Activated CD4-positive, alpha-beta T cell treated with anti-CD3 and anti-CD28 coated beads for 4 hours (primary cell): ENCODE measurements around the gene ITGAE.

Experiments used
- DNase-seq, 2 donors: peaks; one replicate each; pipeline ENCODE4 v3.0.0-alpha.2; 2020

ITGAE gene

DNA sequence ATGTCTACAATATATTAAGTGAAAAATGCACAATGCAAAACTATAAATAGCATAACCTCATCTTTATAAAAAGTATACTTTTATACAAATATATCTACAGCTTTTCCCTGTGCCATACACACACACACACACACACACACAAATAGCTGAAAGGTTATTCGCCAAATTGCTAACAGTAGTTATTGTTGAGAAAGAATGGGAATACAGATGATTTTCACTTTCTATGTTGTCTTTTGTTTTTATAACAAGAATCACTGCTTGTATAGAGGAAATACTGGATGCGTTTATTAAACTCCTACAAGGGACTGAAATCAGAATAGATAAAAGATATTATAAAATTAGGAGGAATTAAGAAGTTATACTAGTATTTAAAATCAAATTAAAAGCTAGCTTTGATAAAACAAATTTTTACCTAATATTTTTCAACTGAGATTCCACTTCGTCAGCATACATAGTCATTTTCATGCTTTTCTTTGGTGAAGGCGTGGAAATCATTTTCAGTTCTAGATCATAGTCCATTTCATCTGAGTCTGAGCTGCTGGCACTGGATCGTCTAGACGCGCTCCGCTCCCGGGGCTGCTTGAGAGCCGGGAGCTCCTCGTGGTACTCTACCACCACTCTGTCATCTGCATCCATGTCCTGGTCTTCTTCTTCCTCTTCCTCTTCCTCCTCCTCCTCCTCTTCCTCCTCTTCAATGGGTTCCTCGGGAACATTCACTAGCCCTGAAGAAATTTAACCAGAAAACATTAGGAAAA, 17.0 kb upstream of the ITGAE start:
- no peak for DNase-seq

DNA sequence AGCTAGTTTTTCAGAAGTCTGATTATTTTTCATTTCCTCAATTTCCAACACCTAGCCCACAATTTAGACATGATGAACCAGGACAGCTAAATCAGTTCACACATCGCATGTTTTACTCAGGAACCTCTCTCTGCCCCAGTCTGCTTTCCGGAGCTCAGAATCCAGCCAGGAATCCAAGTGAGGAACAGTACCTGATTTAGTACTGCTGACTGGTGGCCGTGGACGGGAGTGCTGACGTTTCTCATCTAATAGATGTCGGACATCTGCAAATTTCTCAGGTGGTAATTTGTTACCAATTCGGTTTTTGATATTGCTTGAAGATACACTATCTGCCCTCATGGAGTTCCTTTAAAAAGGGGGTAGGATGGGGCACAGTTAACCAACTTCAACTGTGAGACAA, 14.9 kb upstream of the ITGAE start:
- DNase-seq: no peak

DNA sequence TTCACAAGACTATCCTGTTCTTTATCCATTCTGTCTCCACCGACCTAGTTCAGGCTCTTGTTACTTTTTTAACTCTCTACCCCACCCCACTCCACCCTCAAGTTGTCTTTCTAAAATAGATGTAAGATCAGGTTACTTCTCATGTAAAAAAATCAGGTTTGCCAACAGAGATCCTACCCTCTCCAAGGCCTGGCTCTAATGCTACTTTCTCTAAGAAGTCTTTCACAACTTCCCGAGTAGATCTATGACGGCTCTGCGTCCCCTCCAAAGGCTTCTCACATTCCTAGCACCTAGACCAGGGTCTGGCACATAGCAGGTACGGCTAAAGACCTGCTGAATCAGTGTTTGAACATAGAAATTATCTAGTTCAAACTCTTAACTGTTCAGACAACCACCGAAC, 14.1 kb upstream of the ITGAE start:
- DNase-seq: no peak

DNA sequence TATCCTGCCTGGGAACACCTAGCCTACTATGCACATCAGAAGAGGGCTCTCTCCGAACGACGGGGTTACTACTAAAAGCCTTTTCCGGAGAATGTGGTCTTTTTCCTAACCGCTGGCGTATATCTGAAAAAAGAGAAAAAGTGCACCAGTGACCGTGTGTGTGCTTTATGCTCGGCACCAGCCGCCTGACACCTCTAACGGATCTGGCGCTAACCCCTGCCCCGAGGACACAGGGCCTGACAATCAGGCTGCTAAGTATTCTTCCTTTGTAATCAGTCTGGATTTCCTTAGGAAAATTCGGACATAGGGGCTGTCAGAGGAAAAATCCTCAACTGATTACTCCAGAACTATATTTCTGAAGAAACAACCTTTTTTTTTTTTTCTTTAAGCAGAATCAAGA, 13.4 kb upstream of the ITGAE start:
- DNase-seq: no peak

DNA sequence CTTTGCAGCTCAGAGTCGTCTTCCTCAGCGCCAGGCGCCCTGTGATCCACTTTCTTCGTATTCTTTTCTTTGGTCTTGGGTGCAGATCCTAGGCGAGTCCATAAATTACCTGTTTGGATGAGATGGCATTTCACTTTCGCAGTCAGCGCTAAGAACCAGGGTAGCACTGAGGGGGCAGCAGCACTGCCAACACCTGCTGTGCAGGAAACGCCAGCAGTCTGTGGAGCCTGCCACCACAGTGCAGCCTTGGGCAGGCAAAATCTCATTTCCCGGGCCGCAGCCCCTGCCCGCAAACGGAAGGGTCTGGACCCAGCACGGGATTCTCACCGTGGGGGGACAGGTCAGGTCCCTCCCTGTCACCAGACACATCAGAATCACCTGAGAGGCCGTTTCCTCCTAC, 12.2 kb upstream of the ITGAE start:
- DNase-seq: no peak

DNA sequence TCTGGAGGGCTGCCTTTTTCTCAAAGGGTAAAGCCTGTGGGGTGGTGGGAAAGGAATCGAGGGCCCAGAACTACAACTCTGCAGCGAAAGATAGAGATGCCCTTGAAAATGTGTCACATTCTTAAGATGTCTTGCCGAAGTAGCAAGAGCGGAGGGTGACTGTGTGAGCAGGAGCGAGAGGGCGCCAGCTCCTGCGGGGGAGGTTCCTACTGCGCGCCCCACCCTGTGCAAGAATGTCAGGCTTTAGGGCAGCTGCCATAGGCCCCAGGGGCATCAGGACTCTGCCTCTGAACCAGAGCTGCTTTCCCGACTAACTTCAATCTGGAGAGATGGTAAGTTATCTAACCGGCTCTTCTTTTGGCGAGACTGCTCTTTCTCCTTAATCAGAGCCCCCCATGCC, 11.8 kb upstream of the ITGAE start:
- no peak for DNase-seq

DNA sequence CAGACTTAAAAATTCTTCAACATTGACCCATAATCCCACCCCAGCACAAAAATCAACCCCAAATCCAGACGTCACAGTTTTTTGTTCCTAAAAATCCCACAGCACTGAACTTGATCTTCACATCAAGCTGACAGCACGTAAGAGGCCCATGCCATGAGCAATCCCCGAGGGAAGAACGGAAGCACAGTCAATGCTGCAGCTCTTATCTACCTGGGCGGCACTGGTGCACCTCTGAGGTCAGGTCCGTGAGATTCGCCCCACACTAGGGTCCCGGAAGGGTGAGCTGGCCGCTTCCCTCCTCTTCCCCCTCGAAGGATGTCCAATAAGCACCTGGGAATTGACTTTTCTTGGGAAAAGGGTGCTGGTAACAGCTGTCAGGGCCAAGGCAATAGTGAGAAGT, 11.3 kb upstream of the ITGAE start:
- no peak for DNase-seq

DNA sequence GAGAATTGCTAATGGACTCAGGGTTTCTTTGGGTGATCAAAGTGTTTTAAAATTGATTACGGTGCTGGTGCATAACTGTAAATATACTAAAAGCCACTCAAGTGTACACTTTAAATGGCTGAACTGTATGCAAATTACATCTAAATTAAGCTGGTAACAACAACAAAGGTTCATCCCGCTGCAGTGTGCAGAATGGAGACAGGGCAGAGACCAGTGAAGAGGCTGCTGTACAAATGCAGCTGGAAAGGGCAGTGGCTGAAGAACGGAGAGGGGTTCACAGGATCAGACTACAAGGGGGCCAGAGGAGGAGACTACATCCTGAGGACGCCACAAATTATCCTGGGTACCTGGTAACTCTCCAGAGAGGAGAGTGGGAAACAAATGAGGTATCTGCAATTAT, 9.0 kb upstream of the ITGAE start:
- DNase-seq: no peak

DNA sequence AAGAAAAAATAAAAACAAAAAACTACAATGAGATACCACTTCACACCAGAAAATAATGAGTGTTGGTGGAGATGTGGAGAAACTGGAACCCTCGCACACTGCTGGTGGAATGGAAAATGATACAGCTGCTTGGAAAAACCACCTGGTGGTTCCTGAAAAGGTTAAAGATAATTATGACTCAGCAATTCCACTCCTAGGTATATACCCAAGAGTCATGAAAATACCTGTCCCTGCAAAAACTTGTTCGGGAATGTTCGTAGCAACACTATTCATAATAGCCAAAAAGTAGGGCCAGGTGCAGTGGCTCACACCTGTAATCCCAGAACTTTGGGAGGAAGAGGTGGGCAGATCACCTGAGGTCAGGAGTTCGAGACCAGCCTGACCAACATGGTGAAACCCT, 8.1 kb upstream of the ITGAE start:
- no peak for DNase-seq

DNA sequence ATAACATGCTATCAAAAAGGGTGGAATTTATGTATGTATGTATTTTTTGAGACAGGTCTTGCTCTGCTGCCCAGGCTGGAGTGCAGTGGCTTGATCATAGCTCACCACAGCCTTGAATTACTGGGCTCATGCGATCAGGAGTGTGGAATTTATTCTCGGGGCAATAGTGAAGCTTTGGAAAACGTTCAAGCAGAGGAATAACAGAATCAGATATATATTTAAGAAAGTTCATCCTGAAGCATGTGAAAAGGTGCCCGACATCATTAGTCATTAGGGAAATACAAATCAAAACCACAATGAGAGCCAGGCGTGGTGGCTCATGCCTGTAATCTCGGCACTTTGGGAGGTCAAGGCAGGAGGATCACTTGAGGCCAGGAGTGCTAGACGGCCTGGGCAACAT, 7.7 kb upstream of the ITGAE start:
- DNase-seq: no peak

DNA sequence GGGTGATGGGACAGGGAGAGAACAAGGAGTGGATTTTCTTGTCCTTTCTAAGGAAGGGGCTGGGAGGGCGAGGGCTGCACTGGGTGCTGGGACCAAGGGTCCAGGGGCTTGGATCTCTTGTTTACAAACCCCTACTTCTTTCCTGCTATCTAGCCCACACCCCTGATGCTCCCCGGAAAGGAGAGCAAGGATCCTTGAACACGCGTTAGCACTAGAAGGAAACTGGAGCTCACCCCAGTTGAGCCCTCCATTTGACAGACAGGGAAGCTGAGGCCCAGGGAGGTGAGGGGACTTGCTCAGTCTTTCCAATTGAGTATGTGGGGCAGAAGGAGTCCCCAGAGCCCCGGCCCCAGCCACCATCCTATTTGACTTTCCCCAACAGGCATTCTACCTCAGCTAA, 4.6 kb upstream of the ITGAE start:
- no peak for DNase-seq

DNA sequence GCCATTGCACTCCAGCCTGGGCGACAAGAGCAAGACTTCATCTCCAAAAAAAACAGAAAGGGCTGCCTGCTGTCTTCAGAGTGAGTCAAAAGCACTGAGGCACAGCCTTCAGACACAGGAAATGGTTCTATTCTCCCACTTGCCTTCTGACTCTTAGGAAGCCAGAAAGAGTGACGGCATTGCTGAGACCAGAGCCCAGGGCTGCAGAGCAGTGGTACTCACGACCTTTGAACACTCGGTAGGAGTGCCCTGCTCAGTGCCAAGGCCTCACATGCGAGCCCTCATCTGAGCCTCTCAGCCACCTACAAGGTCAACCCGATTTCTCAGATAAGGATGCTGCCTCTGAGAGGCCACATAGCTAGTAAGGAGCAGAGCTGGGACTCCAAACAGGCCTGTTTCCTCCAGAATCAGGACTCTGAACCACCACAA, 3.5 kb upstream of the ITGAE start:
- no peak for DNase-seq

DNA sequence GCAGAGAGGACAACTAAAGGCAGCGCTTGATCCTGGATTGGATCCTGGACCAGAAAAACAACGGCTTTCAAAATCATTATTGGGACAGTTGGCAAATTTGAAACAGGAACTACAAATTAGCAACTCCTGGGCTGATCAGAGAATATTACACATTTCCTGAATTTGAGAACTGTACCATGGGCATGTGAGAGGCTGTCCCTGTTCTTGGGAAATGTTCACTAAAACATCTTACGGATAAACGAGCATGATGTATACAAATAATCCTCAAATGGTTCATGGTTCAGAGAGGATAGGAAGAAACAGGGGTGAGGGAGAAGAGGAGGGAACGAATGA, 2.3 kb upstream of the ITGAE start:
- no peak for DNase-seq

DNA sequence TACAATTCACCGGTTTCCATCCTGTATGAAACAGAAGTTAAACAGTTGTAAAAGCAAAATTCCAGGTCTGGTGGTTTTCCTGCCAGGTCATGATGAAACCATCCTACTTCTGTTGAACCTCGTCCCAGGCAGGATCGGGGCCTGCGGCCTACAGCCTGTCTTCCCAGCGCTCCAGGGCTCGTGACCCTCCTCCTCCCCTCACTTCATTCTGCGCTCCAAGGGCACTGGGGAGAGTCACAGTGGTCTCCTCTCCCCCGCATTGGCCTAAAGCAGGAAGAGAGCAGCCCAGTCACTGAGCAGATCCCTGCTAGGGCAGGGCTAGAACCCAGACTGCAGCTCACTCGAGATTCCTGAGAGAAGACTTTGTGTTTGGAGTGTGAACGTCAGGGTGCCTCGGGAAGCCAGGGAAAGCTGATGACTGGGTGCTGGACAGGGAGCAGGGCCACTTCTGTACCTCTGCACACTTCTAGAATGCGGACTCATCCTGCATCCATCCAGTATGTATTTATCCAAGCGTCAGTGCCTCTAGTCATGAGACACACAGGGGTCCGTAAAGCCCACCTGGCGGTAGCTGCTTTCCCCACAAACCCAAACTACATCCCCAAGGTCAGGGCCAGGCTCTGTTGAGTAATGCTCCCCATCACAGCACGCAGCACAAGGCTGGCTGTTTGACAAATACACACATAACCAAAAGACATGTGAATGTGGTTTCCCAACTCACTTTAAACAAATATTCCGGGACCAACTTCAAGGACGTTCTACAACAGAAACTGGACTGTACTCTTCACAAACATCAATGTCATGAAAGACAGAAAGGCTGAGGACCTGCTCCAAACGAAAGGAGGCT, 1.7 kb upstream of the ITGAE start:
- no peak for DNase-seq

DNA sequence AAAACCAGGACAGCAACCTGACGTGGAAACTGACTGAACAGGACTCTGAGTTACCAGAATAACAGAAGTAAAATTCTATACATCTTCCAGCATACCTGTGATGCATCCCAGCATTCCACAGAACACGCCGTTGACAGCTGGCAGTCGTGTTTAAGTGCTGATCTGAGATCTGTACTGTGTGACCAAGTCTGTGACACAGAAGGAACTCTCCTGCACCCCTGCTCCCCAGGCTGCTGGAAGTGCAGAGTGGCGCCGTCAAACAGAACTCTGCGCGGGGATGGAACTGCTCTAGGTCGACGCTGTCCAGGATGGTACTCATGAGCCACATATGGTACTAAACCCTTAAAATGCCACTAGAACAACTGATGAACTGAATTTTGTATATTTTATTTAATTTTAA, 804 bp upstream of the ITGAE start:
- DNase-seq: no peak

DNA sequence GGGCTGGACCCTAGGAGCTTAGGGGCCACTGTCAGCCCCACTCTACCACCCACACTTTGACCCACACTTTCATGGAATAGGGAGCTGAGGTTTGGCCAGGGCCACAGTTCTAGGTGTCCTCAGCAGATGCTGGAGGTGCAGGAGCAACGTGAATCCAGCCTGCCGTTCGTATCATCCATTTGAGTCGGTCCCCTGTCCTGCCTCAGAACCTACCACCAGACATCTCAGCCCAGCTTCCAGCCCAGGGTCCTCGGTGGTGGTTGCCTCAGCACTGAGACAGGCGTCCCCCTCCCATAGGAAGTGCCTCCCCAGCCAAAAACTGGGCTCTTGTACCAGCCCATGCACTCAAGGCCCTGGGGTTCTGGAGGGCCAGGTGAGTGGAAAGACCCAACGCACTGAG, 359 bp upstream of the ITGAE start:
- DNase-seq: no peak

DNA sequence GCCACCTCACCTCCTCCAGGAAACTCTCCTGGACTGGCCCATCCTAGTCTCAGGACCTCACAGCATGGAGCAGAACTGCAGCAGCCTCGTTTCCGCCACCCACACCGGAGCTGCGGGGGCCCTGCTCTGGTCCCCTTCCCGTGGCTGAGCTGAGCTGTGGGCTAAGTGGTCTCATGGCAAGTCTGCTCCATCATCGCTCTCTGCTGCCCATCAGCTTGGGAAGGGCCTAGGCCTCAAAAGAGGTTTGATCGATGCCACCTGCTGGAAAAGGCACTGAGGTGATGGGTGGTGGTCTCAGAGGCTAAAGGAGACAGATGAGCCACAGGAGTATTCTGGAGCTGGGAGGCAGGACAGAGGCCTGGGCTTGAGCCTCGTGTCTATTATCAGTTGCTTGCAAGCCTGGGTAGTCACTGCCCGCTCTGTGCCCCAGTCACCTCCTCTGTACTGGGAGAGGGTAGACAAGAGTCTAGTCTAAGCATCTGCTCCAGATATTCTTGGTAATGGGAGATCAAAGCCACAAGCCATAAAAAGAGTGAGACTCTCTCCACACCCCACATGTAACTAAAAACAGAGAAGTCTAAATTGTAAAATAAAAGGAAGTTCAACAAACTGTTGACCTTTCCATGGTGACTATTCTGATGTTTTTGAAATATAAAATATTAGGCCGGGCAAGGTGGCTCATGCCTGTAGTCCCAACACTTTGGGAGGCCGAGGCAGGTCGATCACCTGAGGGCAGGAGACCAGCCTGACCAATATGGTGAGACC, 1.6 kb downstream of the ITGAE start:
- DNase-seq: no peak

DNA sequence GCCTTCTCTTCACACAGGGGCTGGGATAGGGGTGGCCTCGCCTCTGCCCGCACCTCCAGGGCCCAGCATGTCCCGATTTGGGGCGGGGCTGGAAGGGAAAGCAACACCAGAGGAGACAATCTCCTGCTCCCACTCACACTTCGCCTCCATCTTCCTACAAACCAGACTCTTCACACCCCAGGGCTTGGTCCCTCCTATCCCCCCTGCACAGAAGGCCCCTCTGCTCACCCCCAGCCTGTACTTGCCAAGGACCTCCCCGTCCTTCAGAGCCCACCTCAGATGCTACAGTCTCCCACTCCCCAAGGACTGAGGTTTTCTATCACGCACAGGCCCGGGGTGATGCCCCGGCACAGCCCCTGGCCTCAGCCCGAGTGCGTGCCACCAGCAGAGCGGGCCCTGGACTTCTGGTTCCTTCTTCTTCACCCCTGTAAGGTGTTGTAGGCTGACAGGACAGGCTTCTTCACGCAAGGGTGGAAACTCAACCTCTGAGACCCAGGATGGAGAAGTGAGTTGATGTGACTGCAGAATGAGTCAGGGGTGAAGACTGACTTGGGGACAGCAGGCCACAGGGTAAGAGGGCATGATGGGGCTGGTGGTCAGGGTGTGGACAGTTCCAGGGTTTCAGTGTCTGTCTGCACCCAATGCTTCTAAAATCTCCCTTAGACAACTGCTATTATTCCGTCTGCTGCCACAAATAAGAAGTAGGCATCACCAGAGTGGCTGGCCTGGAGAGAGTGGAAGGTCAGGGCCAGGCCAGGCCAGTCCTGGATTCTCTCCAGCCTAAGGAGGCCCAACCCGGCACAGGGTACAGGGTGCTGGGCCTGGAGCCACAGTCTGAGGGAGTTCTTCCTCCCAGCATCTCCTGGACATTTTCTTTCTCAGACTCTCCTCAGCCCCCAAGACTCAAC, 2.5 kb downstream of the ITGAE start:
- DNase-seq: no peak

DNA sequence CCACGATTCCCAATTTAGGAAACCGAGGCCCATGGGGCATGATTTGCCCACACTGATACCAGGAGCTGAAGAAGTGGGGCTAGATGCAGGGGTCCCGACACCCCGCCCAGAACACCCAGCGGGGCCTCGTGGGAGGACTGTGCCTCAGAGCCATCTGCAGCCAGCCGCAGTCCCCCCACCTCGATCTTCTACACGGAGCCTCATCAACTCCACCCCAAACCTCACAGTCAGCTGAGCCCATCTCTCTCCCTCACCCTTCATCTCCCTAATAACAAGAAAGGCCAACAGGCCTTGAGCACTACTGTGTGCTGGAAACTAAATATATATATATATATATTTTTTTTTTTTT, 4.2 kb downstream of the ITGAE start:
- no peak for DNase-seq

DNA sequence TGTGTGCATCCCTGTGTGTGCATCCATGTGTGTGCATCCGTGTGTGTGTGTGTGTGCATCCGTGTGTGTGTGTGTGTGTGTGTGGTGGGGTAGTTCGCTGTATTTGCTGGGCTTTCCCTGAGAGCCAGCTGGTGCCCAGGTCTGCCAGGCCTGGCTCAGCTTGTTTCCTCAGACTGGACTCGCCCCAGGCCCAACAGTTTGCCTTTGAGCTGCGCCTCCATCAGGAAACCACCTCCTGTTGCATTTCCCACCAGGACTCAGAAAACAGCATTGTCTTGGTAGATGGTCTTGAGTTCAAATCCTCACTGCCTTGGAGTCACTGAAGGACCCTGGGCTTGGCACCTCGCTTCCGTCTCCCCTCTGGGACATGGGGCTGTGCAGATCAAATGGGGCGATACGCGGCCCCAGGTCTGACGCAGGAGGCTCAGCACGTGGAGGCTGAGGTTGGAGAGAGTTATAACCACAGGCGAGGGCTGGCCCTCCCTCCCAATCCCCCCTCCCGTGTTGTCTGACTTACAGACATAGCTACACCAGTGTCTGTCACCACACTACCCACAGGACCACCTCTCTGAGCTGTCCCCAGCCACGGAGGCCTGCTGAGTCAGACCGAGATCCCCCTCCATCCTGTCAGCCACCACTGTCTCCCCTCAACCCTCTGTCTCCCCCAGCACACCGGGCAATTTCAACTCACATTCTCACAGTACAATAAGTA, 4.7 kb downstream of the ITGAE start:
- peak; percentile 60 to 69 for DNase-seq

DNA sequence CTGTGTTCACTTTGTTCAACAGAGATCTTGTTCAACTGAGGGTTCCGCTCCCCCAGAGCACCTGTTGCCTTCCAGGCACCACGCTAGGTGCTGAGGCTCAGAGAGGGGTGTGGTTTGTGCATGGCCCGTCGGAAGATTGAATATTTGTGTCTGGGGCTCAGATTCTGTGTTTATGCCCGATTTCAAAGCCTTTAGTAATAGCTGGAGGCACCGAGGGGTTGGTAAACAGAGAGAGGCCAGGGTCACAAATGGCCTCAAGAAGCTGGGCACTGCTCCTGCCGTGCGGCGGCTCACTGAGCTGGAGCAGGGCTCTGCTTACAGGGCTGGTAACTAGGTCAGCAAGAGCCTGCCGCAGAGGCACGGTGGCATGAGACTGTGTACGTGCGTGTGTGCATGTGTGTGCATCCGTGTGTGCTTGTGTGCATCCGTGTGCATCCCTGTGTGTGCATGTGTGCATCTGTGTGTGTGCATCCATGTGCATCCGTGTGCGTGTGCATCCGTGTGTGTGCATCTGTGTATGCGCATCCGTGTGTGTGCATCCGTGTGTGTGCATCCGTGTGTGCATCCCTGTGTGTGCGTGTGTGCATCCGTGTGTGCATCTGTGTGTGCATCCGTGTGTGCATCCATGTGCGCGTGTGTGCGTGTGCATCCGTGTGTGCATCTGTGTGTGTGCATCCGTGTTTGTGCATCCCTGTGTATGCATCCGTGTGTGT, 5.4 kb downstream of the ITGAE start:
- no peak for DNase-seq
